ENCODE measurements around the gene LRRC8E. TPM values are rescaled to one million over a fixed set of nuclear protein-coding genes. Genes with fewer than 3 reads are reported as not detected.
"Not testable (repeated sequence)": the region's sequence is repeated elsewhere in the genome, so short reads cannot be mapped to it uniquely, and the experiment has no call there.

Gene LRRC8E
- total RNA-seq, 1 donor from 2014 or later: 0.08 TPM

GRCh38 chr19:7928741-7929701 lies 40.7 kb downstream of the LRRC8E start:
- H3K9me3 Mint-ChIP-seq (ENCODE audit: unreplicated experiment): no peaks in the 10 kb centered on the region
- peak; percentile 79 for DNase-seq (ENCODE audit: low spot score)
- H3K27me3 Mint-ChIP-seq (ENCODE audit: unreplicated experiment): peaks cover 13% of the 10 kb centered on the region
- peak; percentile 60 for TF ChIP-seq CTCF (IDR thresholded peaks at IDR 0.05; ENCODE audit: unreplicated experiment)
- H3K4me1 Mint-ChIP-seq (ENCODE audit: unreplicated experiment): peaks cover 4% of the 10 kb centered on the region
- peaks cover 4% of the 10 kb centered on the region for H3K36me3 Mint-ChIP-seq (ENCODE audit: low read depth, unreplicated experiment)
- H3K27ac Mint-ChIP-seq (ENCODE audit: unreplicated experiment): peak overlapping the region; percentile 48
- peak overlapping the region; percentile 84 for H3K4me3 Mint-ChIP-seq (ENCODE audit: unreplicated experiment)

DNA sequence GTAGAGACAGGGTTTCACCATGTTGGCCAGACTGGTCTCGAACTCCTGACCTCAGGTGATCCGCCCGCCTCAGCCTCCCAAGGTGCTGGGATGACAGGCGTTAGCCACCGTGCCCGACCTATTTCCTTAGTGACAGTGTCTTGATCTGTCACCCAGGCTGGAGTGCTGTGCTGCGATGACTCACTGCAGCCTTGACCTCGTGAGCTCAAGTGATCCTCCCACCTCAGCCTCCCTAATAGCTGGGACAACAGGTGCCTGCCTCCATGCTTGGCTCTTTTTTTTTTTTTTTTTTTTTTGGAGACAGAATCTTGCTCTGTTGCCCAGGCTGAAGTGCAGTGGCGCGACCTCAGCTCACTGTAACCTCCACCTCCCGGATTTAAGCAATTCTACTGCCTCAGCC lies 41.7 kb downstream of the LRRC8E start:
- H3K4me3 Mint-ChIP-seq (ENCODE audit: unreplicated experiment); H3K36me3 Mint-ChIP-seq (ENCODE audit: low read depth, unreplicated experiment); H3K27ac Mint-ChIP-seq (ENCODE audit: unreplicated experiment); DNase-seq (ENCODE audit: low spot score); H3K4me1 Mint-ChIP-seq (ENCODE audit: unreplicated experiment); H3K9me3 Mint-ChIP-seq (ENCODE audit: unreplicated experiment): not testable (repeated sequence)
- peaks cover 13% of the 10 kb centered on the region for H3K27me3 Mint-ChIP-seq (ENCODE audit: unreplicated experiment)

DNA sequence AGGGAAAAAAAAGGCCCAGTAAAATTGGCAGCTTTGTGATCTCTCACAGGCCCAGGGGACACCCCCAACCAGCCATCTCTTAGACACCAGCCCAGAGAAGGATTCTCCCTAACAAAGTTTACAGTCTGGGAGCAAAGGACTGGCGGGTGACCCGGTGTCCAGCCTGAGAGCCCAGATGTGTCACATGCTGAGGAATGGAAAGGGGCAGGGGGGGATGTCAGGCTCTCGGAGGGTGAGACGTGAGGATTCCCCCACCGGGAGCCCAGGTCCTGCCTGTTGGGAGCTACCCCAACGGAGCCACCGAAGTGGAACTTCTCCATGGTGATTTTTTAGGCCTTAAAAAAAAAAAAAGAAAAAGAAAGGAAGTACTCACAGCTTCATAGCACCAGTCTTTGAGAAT lies 42.5 kb downstream of the LRRC8E start:
- peaks cover 13% of the 10 kb centered on the region for H3K27me3 Mint-ChIP-seq (ENCODE audit: unreplicated experiment)
- no peak for DNase-seq (ENCODE audit: low spot score)

GRCh38 chr19:7931221-7932061 lies 43.1 kb downstream of the LRRC8E start:
- no peak for TF ChIP-seq CTCF (IDR thresholded peaks at IDR 0.05; ENCODE audit: unreplicated experiment)
- Mint-ChIP-seq H3K9me3 (ENCODE audit: unreplicated experiment) (no peaks in the 10 kb centered on the region), H3K4me1 (ENCODE audit: unreplicated experiment) (peaks cover 2% of the 10 kb centered on the region), H3K27ac (ENCODE audit: unreplicated experiment) (no peak overlapping the region), H3K4me3 (ENCODE audit: unreplicated experiment) (no peak overlapping the region), H3K27me3 (ENCODE audit: unreplicated experiment) (peaks cover 10% of the 10 kb centered on the region), H3K36me3 (ENCODE audit: low read depth, unreplicated experiment) (peaks cover 8% of the 10 kb centered on the region)
- no peak for DNase-seq (ENCODE audit: low spot score)

More for the DNA sequence above, 42.5 kb downstream of the LRRC8E start:
- no peak overlapping the region for H3K4me3 Mint-ChIP-seq (ENCODE audit: unreplicated experiment)
- no peaks in the 10 kb centered on the region for H3K9me3 Mint-ChIP-seq (ENCODE audit: unreplicated experiment)
- H3K27ac Mint-ChIP-seq (ENCODE audit: unreplicated experiment): no peak overlapping the region
- H3K4me1 Mint-ChIP-seq (ENCODE audit: unreplicated experiment): peaks cover 4% of the 10 kb centered on the region
- no peak for TF ChIP-seq CTCF (IDR thresholded peaks at IDR 0.05; ENCODE audit: unreplicated experiment)
- H3K36me3 Mint-ChIP-seq (ENCODE audit: low read depth, unreplicated experiment): peaks cover 7% of the 10 kb centered on the region

- peaks cover 8% of the 10 kb centered on the region for H3K36me3 Mint-ChIP-seq (ENCODE audit: low read depth, unreplicated experiment)
- no peaks in the 10 kb centered on the region for H3K9me3 Mint-ChIP-seq (ENCODE audit: unreplicated experiment)
- peaks cover 7% of the 10 kb centered on the region for H3K27me3 Mint-ChIP-seq (ENCODE audit: unreplicated experiment)
- DNase-seq (ENCODE audit: low spot score): no peak
- TF ChIP-seq CTCF (IDR thresholded peaks at IDR 0.05; ENCODE audit: unreplicated experiment): no peak
- H3K4me1 Mint-ChIP-seq (ENCODE audit: unreplicated experiment): no peaks in the 10 kb centered on the region
- no peak overlapping the region for H3K27ac Mint-ChIP-seq (ENCODE audit: unreplicated experiment)
- no peak overlapping the region for H3K4me3 Mint-ChIP-seq (ENCODE audit: unreplicated experiment)
Measured at GRCh38 chr19:7932276-7932929, 44.1 kb downstream of the LRRC8E start.

All from endothelial cell (in vitro differentiated cells).